Heart right ventricle (tissue), 16 donors: ENCODE data around the gene IER3. TPM values are rescaled to one million over a fixed set of nuclear protein-coding genes. Genes with fewer than 3 reads are reported as not detected.

Experiments
- ATAC-seq, 8 donors: fragments of 200-7000 bp; cut with Tn5 transposase; one replicate each; pipeline ENCODE4 v1.9.1; 2020; ENCODE audit warnings: mild to moderate bottlenecking in 8 of 8, moderate library complexity in 8 of 8, moderate number of reproducible peaks in 1 of 8
- DNase-seq, 2 donors: peaks; one replicate each; pipeline ENCODE4 v3.0.0-alpha.2; 2020
- H3K27ac ChIP-seq, 10 donors: fragments of 200-600 bp; sonication (generic) in 2 of 10; one replicate each; pipeline versions ENCODE4 v1.5.0 to v1.8.0; 2020 to 2022; ENCODE audit warnings: mild to moderate bottlenecking in 3 of 10
- H3K27me3 ChIP-seq, 7 donors: fragments of 200-600 bp; one replicate each; pipeline ENCODE4 v1.8.0; 2021 to 2022; ENCODE audit warnings: mild to moderate bottlenecking in 2 of 7
- H3K36me3 ChIP-seq, 9 donors: fragments of 200-600 bp; sonication (generic) in 1 of 9; one replicate each; pipeline versions ENCODE4 v1.5.0 to v1.8.0; 2020 to 2022; ENCODE audit warnings: mild to moderate bottlenecking in 2 of 9
- H3K4me1 ChIP-seq, 9 donors: fragments of 200-600 bp; sonication (generic) in 1 of 9; one replicate each; pipeline versions ENCODE4 v1.5.0 to v1.8.0; 2020 to 2022; ENCODE audit warnings: mild to moderate bottlenecking in 4 of 9
- H3K4me3 ChIP-seq, 10 donors: fragments of 200-600 bp; sonication (generic) in 2 of 10; one replicate each; pipeline versions ENCODE4 v1.5.0 to v1.8.0; 2020 to 2022; ENCODE audit warnings: mild to moderate bottlenecking in 7 of 10, moderate library complexity in 2 of 10
- H3K9me3 ChIP-seq, 11 donors: fragments of 200-600 bp in 10 of 11; sonication (generic) in 2 of 11; one replicate each; pipeline versions ENCODE4 v1.5.0 to v1.8.0; 2013 to 2022; ENCODE audit warnings: mild to moderate bottlenecking in 2 of 11, control low read depth in 1 of 11, moderate library complexity in 1 of 11
- WGBS, 2 donors: extraction: QIAGEN DNeasy Blood & Tissue Kit; methylation state at CpG; one replicate each; pipeline ENCODE4 v1.1.7; 2013; ENCODE audit warnings: inconsistent platforms in 1 of 2; 5-methylcytosine and 5-hydroxymethylcytosine counted together
- intact Hi-C, 10 donors: fragments of 100-400 bp; cut with DNase I; formaldehyde crosslinking; loops; one replicate each; pipeline versions ENCODE4 v1.11.1 to v1.14.2; 2022
- polyA plus RNA-seq, 2 donors: library from polyadenylated mRNA; stranded (reverse); fragments of 200-250 nt; gene quantifications; one replicate each; pipeline ENCODE4 v1.2.3, GENCODE V29; 2013
- total RNA-seq, 10 donors: library from RNA; stranded (reverse); fragmentation: NEBNext Ultra II Directional in 3 of 10; extraction: Animal tissue kit (Norgen Biotek cat#: 25700) in 3 of 10; gene quantifications; one replicate each; pipeline versions ENCODE4 v1.2.1 to v1.2.4, GENCODE V29; 2021 to 2023
- TF ChIP-seq, protein P1 (sequence below), 9 donors: fragments of 200-600 bp; sonication (generic) in 2 of 9; IDR thresholded peaks; one replicate each; pipeline versions ENCODE4 v1.5.0 to v1.8.0; 2021 to 2022; ENCODE audit warnings: antibody characterized with exemption in 9 of 9, mild to moderate bottlenecking in 5 of 9, moderate library complexity in 1 of 9
- donor health status: Arrhythmogenic right ventricular cardiomyopathy.
- donor health status: ischemic (EF 13 %, LVEDD 7.1; RV severe dilation, severe dysfunction).
- donor health status: healthy with polysubstance abuse.
- donor health status: DM: no; HTN: yes; CAD: no.
- donor health status: DM: no; HTN: no; CAD: no.
- donor health status: ischemic (EF 25% LVEDD 6.9; RV normal size, moderate dysfunction).
- donor health status: ischemic (EF 25% LVEDD 5.7; RV mildly dilated, moderate dysfunction).
- donor health status: healthy.
- donor health status: DM: yes; HTN: yes; CAD: no.
- donor health status: Ischemic cardiomyopathy.
- donor health status: ischemic (EF 35%, LVEDD 5.7; RV mildly dilated, moderate dysfunction).
- donor health status: nonischemic (EF 11% LVEDD 7.7; RV severe dilation, severe dysfunction).
- donor health status: DM: yes; HTN: yes; CAD: no.
- donor health status: PGD.
- donor health status: ischemic (EF 29% LVEDD 5.4; RV normal size, mild dysfunction).
- donor health status: nonischemic (EF 23%, LVEDD 6.1; RV moderate dilation, normal function).

IER3 gene
- total and polyA plus RNA-seq, 12 donors = 15.6 to 309 (median 103) TPM

DNA sequence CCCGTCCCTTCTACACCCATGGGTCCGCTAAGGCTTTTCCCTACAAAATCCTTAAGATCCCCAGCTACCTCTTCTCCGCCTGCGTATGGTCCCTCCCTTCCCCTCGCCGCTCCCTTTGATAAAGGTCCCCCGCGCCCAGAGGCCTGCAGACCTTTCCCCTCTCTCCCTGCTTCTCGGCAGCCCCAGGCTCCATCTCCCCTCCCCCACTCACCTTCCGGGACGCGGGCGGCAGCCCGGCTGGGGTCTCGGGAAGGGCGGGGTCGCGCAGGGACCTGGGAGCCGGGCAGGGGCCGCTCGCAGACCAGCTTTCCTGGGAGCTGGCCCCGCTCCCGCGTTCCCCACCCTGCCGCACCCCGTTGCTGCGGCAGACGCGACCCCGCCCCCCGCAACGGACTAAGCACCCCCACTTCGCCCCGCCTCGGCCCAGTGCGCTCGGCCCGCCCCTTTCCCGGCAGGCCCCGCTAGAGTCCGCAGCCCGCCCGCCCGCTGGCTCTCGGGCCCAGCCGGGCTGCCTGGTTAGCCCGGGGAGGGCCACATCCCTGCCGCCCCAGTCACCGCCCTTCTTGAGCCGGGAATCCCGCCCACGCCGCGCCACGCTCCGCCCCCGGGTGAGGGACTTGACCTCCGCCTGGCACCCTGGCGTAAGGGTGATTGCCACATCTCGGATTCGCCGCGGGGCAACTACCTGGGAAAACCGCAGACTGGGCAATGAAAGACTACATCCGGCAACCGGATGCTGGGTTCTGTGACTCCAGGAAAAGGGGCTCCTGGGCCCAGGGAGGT is 1.8 kb downstream of the IER3 start, which contains the start of gene FLOT1:
TSS of gene FLOT1 (minus strand) at position 372 of the 783 bp plus-strand sequence. CDS start 498 bp downstream, outside the sequence.
- Histone ChIP-seq H3K27ac (peak within 1 kb of the TSS; percentile 91 to 100 (median 96)), H3K4me1 (peaks cover 11 to 63% (median 52%) of the 10 kb centered on the region in 9 donors)
- intact Hi-C loops = loop anchor here in 9 of 10 donors (2.0 to 10.0 kb wide), 9 partner anchors 38 to 342 kb away; partner anchors contain the start of genes DDR1 (in 1 of the 9), MRPS18B (in 1 of the 9) and PPP1R10 (in 1 of the 9)

DNA sequence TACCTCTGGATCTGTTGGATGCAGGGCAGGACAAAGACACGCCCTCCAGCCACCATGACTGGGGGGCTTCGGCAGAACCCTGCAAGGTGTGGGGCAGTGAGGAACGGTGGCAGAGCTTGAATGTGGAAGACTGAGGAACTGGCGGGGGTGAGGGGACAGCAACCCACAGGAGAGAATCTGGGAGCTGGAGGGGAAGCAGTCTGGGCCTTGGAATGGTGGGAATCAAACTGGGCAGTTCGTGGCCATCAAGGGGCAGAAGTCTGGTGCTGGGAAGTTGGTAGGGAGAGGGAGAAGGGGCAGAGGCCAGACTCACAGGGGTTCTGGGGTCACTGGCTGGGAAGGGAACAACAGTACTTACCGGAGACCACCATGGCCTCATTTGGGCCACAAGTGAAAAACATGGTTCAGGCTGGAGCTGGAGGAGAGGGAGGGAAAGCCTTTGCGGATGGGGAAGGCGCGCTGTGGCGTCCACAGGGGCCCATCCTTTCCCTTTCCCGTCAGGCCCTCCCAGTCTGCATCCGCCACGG is 2.5 kb downstream of the IER3 start:
- Histone ChIP-seq H3K27ac (peak overlapping the region; percentile 91 to 100 (median 96)), H3K27me3 (no peaks in the 10 kb centered on the region), H3K4me3 (peak overlapping the region; percentile 63 to 95 (median 82)), H3K36me3 (peaks cover 0 to 55% (median 31%) of the 10 kb centered on the region in 9 donors), H3K4me1 (peaks cover 11 to 63% (median 53%) of the 10 kb centered on the region in 9 donors), H3K9me3 (no peaks in the 10 kb centered on the region)
- WGBS, 2 donors = 5 to 8% methylated on average over 13 of the region's 13 CpGs
- TF ChIP-seq, protein P1, sequence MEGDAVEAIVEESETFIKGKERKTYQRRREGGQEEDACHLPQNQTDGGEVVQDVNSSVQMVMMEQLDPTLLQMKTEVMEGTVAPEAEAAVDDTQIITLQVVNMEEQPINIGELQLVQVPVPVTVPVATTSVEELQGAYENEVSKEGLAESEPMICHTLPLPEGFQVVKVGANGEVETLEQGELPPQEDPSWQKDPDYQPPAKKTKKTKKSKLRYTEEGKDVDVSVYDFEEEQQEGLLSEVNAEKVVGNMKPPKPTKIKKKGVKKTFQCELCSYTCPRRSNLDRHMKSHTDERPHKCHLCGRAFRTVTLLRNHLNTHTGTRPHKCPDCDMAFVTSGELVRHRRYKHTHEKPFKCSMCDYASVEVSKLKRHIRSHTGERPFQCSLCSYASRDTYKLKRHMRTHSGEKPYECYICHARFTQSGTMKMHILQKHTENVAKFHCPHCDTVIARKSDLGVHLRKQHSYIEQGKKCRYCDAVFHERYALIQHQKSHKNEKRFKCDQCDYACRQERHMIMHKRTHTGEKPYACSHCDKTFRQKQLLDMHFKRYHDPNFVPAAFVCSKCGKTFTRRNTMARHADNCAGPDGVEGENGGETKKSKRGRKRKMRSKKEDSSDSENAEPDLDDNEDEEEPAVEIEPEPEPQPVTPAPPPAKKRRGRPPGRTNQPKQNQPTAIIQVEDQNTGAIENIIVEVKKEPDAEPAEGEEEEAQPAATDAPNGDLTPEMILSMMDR (IDR thresholded peaks at IDR 0.05) = no peak
- intact Hi-C loops = loop anchor here in 9 of 10 donors (2.0 to 10.0 kb wide), 9 partner anchors 39 to 343 kb away; partner anchors contain the start of genes DDR1 (in 1 of the 9), MRPS18B (in 1 of the 9) and PPP1R10 (in 1 of the 9)
- peak in 1 of 2 donors; percentile 74 for DNase-seq
- ATAC-seq = peak; percentile 24 to 51 (median 40)

More for the DNA sequence above, 1.8 kb downstream of the IER3 start, which contains the start of gene FLOT1:
- Histone ChIP-seq H3K27me3 (no peaks in the 10 kb centered on the region), H3K4me3 (peak within 1 kb of the TSS; percentile 63 to 95 (median 82)), H3K9me3 (no peaks in the 10 kb centered on the region), H3K36me3 (peaks cover 0 to 48% (median 31%) of the 10 kb centered on the region in 9 donors)
- TF ChIP-seq, protein P1 (IDR thresholded peaks at IDR 0.05) = peak in 1 of 9 donors; percentile 18
- ATAC-seq (peak; percentile 83 to 94 (median 90)), DNase-seq (peak; percentile 96 to 98)
- WGBS, 2 donors = 1% methylated on average over 59 to 66 of the region's 66 CpGs

DNA sequence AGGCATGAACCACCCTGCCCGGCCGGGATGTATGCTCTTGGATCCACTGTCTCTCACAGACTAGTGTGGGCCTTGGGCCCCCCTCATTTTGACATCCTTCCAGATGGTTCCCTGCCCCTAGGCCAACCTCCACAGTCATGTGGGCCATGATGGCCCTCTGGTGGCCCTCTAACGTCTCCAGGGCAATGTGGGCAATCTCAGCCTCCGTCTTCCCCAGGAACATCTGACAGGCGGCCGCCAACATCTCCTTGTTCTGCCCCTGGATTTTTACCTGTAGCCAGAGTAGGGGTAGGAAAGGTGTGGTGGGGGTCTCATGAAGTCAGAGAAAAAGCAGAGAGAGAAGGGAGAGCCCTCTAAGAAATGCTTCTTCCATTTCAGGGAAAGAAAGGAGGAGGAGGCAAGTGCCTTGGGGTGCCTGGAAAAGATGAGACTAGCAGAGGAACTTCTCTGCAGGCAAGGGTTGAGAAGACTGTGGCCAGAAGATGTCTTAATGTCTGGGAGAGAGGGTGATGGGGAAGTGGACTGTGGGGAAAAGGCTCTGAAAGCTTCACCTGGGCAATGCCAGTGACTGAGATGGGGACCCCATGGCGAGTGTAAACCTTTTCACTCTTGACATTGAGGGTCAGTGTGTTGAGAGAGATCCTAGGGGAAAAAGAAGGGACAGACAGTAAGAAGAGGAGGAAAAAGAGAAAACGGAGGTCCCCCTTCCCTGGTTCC is 3.1 kb downstream of the IER3 start:
- WGBS, 2 donors = 67 to 70% methylated on average over 8 of the region's 8 CpGs
- DNase-seq (no peak), ATAC-seq (no peak)
- TF ChIP-seq, protein P1 (IDR thresholded peaks at IDR 0.05) = peak in 1 of 9 donors; percentile 7
- intact Hi-C loops = loop anchor here in 9 of 10 donors (5.0 to 10.0 kb wide), 8 partner anchors 41 to 344 kb away; partner anchors contain the start of genes DDR1 (in 1 of the 9), MRPS18B (in 1 of the 9) and PPP1R10 (in 1 of the 9)
- peak overlapping the region; percentile 63 to 95 (median 82) for H3K4me3 ChIP-seq
- peaks cover 0 to 61% (median 34%) of the 10 kb centered on the region in 9 donors for H3K36me3 ChIP-seq
- no peaks in the 10 kb centered on the region for H3K27me3 ChIP-seq
- peaks cover 11 to 69% (median 53%) of the 10 kb centered on the region in 9 donors for H3K4me1 ChIP-seq
- peak overlapping the region; percentile 91 to 100 (median 96) for H3K27ac ChIP-seq
- no peaks in the 10 kb centered on the region for H3K9me3 ChIP-seq
